ENCODE measurements around the gene APBA2.

DNA sequence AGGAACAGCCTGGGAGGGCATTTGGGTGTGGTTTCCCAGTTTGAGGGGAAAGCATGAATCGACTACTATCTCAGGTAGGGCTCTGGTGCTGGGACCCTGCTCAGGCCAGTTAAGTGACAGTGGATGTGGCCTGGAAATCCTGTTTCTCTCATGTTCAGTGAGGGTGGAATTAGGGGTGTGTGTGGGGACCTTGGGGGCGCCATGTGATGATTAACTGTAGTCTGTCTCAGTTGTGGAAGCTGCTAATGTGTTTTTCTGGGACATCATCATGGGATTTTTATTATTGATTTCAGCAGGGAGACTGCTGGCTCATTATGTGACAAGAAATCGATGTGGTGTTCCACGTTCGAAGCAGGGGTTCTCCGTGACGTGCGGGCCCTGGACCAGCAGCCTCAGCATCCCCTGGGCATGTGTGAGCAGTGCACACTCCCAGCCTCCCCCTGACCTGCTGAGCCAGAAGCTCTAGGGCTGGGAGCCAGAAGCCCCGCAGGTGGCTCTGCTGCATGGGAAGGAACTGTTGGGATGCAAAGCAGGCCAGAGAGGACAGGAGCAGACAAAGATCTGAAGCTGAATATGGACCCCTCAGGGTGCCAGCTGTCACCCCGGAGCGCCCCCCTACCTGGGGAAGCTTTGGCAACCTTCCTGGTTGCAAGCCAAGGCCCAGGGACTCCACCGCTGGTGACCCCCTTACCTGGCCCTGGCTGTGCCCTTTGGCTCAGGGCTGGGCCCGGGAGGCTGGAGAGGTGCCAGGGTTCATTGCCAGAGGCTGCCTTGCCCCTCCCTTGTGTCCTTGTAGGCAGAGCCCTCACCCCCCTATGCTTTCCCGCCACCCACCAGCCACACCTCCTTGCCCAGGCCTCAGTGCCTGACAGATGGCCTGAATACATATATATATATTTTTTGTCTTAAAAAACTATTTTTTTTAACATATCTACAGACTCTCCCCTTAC, 149.8 kb downstream of the APBA2 start:
- TF ChIP-seq ZNF10 (tag by site-specific recombination; IDR thresholded peaks at IDR 0.05) (no peak), ZFHX2 (tag by site-specific recombination; conservative IDR thresholded peaks at IDR 0.05) (no peak), ZNF274 (IDR thresholded peaks at IDR 0.05; ENCODE audit: low read length) (no peak), ZNF274 (tag by site-specific recombination; IDR thresholded peaks at IDR 0.05; ENCODE audit: borderline replicate concordance) (no peak)
- TF ChIP-seq, protein P1, sequence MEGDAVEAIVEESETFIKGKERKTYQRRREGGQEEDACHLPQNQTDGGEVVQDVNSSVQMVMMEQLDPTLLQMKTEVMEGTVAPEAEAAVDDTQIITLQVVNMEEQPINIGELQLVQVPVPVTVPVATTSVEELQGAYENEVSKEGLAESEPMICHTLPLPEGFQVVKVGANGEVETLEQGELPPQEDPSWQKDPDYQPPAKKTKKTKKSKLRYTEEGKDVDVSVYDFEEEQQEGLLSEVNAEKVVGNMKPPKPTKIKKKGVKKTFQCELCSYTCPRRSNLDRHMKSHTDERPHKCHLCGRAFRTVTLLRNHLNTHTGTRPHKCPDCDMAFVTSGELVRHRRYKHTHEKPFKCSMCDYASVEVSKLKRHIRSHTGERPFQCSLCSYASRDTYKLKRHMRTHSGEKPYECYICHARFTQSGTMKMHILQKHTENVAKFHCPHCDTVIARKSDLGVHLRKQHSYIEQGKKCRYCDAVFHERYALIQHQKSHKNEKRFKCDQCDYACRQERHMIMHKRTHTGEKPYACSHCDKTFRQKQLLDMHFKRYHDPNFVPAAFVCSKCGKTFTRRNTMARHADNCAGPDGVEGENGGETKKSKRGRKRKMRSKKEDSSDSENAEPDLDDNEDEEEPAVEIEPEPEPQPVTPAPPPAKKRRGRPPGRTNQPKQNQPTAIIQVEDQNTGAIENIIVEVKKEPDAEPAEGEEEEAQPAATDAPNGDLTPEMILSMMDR (tag by site-specific recombination; IDR thresholded peaks at IDR 0.05), result no peak
